ENCODE results near the gene GCLC. TPM values are rescaled to one million over a fixed set of nuclear protein-coding genes. Genes with fewer than 3 reads are reported as not detected.

The GCLC gene
- total and polyA plus RNA-seq, 2 experiments from 2014 or later = 16.9 to 40.3 TPM

DNA sequence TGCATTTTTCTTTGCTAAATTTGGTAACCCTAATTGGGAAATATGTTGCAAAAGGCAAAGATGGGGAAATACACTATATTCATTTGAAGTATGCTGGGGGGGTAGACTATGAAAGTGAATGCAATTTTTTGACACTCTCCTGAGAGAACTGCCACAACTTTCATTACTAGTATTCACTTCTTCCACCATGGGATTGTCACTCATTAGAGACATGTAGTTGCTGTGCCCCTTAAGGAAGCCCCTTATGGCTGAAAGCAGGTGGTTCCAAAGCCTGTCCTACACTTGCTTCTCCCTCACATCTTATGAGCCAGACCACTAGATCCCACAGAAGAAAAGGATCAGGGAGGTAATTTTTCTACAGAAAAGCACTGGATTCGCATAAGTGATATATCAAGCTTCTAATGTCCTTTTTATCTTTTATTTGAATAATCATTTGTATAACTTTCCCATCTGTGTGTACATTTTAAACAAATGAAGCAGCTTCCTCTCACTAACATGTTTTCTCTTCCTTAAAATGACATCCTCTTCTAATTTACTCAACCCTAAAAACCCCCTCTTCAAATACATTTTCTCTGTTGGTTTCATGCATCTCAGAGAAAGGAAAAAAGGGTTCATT is 83.8 kb downstream of the GCLC start:
- Histone ChIP-seq H3K4me2 (no peak overlapping the region), H3K36me3 (ENCODE audit: insufficient read depth) (no peaks in the 10 kb centered on the region), H3K9me2 (ENCODE audit: insufficient read depth) (0 out of 2 replicates have a peak, but pooled peaks cover 2% of the 10 kb centered on the region), H3K27me3 (ENCODE audit: insufficient read depth) (no peaks in the 10 kb centered on the region), H4K20me1 (replicated peaks; ENCODE audit: insufficient read depth) (no peaks in the 10 kb centered on the region), H2AFZ (no peak overlapping the region), H3F3A (replicated peaks; ENCODE audit: low read depth) (no peaks in the 10 kb centered on the region), H3K79me2 (replicated peaks; ENCODE audit: insufficient read depth) (no peaks in the 10 kb centered on the region), H3K27ac (ENCODE audit: low read depth) (no peak overlapping the region), H3K4me1 (ENCODE audit: insufficient read depth) (no peaks in the 10 kb centered on the region), H3K4me3 (no peak overlapping the region)
- ATAC-seq (no peak), DNase-seq (ENCODE audit: low spot score) (no peak)
- TF ChIP-seq, protein P1, sequence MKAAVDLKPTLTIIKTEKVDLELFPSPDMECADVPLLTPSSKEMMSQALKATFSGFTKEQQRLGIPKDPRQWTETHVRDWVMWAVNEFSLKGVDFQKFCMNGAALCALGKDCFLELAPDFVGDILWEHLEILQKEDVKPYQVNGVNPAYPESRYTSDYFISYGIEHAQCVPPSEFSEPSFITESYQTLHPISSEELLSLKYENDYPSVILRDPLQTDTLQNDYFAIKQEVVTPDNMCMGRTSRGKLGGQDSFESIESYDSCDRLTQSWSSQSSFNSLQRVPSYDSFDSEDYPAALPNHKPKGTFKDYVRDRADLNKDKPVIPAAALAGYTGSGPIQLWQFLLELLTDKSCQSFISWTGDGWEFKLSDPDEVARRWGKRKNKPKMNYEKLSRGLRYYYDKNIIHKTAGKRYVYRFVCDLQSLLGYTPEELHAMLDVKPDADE (IDR thresholded peaks at IDR 0.05) = no peak
- TF ChIP-seq, protein P2, sequence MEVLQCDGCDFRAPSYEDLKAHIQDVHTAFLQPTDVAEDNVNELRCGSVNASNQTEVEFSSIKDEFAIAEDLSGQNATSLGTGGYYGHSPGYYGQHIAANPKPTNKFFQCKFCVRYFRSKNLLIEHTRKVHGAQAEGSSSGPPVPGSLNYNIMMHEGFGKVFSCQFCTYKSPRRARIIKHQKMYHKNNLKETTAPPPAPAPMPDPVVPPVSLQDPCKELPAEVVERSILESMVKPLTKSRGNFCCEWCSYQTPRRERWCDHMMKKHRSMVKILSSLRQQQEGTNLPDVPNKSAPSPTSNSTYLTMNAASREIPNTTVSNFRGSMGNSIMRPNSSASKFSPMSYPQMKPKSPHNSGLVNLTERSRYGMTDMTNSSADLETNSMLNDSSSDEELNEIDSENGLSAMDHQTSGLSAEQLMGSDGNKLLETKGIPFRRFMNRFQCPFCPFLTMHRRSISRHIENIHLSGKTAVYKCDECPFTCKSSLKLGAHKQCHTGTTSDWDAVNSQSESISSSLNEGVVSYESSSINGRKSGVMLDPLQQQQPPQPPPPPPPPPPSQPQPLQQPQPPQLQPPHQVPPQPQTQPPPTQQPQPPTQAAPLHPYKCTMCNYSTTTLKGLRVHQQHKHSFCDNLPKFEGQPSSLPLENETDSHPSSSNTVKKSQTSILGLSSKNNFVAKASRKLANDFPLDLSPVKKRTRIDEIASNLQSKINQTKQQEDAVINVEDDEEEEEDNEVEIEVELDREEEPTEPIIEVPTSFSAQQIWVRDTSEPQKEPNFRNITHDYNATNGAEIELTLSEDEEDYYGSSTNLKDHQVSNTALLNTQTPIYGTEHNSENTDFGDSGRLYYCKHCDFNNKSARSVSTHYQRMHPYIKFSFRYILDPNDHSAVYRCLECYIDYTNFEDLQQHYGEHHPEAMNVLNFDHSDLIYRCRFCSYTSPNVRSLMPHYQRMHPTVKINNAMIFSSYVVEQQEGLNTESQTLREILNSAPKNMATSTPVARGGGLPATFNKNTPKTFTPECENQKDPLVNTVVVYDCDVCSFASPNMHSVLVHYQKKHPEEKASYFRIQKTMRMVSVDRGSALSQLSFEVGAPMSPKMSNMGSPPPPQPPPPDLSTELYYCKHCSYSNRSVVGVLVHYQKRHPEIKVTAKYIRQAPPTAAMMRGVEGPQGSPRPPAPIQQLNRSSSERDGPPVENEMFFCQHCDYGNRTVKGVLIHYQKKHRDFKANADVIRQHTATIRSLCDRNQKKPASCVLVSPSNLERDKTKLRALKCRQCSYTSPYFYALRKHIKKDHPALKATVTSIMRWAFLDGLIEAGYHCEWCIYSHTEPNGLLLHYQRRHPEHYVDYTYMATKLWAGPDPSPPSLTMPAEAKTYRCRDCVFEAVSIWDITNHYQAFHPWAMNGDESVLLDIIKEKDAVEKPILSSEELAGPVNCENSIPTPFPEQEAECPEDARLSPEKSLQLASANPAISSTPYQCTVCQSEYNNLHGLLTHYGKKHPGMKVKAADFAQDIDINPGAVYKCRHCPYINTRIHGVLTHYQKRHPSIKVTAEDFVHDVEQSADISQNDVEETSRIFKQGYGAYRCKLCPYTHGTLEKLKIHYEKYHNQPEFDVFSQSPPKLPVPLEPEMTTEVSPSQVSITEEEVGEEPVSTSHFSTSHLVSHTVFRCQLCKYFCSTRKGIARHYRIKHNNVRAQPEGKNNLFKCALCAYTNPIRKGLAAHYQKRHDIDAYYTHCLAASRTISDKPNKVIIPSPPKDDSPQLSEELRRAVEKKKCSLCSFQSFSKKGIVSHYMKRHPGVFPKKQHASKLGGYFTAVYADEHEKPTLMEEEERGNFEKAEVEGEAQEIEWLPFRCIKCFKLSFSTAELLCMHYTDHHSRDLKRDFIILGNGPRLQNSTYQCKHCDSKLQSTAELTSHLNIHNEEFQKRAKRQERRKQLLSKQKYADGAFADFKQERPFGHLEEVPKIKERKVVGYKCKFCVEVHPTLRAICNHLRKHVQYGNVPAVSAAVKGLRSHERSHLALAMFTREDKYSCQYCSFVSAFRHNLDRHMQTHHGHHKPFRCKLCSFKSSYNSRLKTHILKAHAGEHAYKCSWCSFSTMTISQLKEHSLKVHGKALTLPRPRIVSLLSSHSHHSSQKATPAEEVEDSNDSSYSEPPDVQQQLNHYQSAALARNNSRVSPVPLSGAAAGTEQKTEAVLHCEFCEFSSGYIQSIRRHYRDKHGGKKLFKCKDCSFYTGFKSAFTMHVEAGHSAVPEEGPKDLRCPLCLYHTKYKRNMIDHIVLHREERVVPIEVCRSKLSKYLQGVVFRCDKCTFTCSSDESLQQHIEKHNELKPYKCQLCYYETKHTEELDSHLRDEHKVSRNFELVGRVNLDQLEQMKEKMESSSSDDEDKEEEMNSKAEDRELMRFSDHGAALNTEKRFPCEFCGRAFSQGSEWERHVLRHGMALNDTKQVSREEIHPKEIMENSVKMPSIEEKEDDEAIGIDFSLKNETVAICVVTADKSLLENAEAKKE (CRISPR knock-in tag; IDR thresholded peaks at IDR 0.05) = no peak
- no peak for TF ChIP-seq ZNF331 (CRISPR knock-in tag; IDR thresholded peaks at IDR 0.05; ENCODE audit: low read depth)
- TF ChIP-seq CREB1 (CRISPR knock-in tag; IDR thresholded peaks at IDR 0.05; ENCODE audit: low read depth) = no peak
- TF ChIP-seq POLR2AphosphoS5 (IDR thresholded peaks at IDR 0.05; ENCODE audit: low read depth) = no peak
- TF ChIP-seq EZH2phosphoT487 (IDR thresholded peaks at IDR 0.05; ENCODE audit: unreplicated experiment) = no peak
- TF ChIP-seq ZNF114 (CRISPR knock-in tag; IDR thresholded peaks at IDR 0.05) = no peak
- TF ChIP-seq, protein P3, sequence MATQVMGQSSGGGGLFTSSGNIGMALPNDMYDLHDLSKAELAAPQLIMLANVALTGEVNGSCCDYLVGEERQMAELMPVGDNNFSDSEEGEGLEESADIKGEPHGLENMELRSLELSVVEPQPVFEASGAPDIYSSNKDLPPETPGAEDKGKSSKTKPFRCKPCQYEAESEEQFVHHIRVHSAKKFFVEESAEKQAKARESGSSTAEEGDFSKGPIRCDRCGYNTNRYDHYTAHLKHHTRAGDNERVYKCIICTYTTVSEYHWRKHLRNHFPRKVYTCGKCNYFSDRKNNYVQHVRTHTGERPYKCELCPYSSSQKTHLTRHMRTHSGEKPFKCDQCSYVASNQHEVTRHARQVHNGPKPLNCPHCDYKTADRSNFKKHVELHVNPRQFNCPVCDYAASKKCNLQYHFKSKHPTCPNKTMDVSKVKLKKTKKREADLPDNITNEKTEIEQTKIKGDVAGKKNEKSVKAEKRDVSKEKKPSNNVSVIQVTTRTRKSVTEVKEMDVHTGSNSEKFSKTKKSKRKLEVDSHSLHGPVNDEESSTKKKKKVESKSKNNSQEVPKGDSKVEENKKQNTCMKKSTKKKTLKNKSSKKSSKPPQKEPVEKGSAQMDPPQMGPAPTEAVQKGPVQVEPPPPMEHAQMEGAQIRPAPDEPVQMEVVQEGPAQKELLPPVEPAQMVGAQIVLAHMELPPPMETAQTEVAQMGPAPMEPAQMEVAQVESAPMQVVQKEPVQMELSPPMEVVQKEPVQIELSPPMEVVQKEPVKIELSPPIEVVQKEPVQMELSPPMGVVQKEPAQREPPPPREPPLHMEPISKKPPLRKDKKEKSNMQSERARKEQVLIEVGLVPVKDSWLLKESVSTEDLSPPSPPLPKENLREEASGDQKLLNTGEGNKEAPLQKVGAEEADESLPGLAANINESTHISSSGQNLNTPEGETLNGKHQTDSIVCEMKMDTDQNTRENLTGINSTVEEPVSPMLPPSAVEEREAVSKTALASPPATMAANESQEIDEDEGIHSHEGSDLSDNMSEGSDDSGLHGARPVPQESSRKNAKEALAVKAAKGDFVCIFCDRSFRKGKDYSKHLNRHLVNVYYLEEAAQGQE (IDR thresholded peaks at IDR 0.05; ENCODE audit: unreplicated experiment) = no peak
- TF ChIP-seq, protein P4, sequence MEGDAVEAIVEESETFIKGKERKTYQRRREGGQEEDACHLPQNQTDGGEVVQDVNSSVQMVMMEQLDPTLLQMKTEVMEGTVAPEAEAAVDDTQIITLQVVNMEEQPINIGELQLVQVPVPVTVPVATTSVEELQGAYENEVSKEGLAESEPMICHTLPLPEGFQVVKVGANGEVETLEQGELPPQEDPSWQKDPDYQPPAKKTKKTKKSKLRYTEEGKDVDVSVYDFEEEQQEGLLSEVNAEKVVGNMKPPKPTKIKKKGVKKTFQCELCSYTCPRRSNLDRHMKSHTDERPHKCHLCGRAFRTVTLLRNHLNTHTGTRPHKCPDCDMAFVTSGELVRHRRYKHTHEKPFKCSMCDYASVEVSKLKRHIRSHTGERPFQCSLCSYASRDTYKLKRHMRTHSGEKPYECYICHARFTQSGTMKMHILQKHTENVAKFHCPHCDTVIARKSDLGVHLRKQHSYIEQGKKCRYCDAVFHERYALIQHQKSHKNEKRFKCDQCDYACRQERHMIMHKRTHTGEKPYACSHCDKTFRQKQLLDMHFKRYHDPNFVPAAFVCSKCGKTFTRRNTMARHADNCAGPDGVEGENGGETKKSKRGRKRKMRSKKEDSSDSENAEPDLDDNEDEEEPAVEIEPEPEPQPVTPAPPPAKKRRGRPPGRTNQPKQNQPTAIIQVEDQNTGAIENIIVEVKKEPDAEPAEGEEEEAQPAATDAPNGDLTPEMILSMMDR (conservative IDR thresholded peaks at IDR 0.05; ENCODE audit: low read depth in 2 of 2) = no peak
- TF ChIP-seq JUNB (IDR thresholded peaks at IDR 0.05; ENCODE audit: unreplicated experiment) = no peak
- TF ChIP-seq EZH2 (IDR thresholded peaks at IDR 0.05; ENCODE audit: low read depth, unreplicated experiment) = no peak
- no peak for TF ChIP-seq NANOG (IDR thresholded peaks at IDR 0.05; ENCODE audit: borderline replicate concordance)
- no peak for TF ChIP-seq STAT1 (IDR thresholded peaks at IDR 0.05; ENCODE audit: unreplicated experiment)
- peaks cover 5% of the 10 kb centered on the region for H3K4me1 Mint-ChIP-seq
- peaks cover 8% of the 10 kb centered on the region for H3K27me3 Mint-ChIP-seq (ENCODE audit: insufficient read depth, low read depth, poor library complexity)
- no peak overlapping the region for H3K4me3 Mint-ChIP-seq
- no peaks in the 10 kb centered on the region; the same call in 2 of the 3 replicates for H3K36me3 Mint-ChIP-seq (ENCODE audit: low read depth)
- no peak overlapping the region for H3K27ac Mint-ChIP-seq
- peaks cover 2% of the 10 kb centered on the region; the same call in 1 of the 3 replicates for H3K9me3 Mint-ChIP-seq
